Measurements from ENCODE around the gene HIPK2.

HIPK2 gene

GRCh38 chr7:139585042-139585441 lies 192.8 kb downstream of the HIPK2 start:
- DNase-seq = no peak

DNA sequence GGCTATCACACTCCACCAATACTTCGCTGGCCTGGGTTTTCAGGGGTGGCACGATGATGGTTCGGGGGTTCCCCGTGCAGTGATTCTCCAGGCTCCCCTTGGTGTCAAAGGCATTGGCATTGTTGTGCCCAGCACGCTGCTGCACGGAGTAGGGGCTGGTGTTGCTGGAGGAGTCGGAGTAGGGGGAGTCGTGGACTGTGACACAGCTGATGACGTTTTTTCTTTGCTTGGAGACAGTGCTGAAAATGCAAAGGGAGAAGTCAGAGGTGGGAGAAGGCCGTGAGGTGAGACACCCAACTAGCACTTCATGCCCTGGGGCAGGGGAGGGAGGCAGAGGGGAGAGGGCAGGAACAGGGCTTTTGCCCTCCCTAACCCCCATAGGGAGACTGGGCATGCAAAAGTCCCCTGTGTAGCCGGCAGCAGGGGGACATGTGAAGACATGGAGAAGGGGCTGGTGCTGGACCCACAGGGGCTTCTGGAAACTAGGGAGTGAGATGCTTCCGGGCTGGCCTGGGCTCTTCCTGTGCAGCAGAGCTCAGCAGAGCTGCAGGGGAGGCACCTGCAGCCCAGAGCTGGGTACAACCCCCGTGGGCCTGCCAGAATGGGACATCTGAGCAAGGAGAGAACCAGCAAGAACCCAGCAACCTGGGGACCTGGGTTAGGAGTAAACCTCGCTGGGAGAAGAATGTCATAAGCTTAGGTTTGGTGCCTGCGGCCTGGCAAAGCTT lies 193.8 kb downstream of the HIPK2 start:
- DNase-seq = no peak

- DNase-seq = no peak
Observed at GRCh38 chr7:139582671-139583155, 195.1 kb downstream of the HIPK2 start.

DNA sequence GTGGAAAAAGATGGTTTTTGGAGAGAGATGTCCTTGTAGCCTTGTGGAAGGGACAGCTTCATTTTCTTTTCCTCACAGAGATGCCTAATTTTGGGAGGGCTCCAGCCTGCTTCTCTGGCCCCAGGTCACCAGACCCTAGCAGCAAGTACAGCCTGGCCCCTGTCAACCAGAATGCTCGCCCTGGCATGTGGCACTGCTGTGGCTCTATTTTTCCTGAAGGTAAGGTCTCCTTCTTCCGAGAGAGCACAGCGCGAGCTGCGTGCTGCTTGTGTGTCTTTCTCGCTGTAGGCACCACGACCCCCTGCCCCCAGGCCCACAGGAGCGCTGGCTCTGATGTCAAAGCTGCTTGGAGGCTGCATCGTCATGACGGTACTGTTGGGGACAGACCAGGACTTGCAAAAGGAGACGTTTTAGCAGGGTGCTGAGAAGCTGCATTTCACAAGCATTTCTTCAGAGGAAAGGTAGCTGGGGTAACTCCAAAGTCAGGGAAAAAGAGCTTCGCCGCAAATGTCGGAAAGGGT lies 195.6 kb downstream of the HIPK2 start:
- no peak for DNase-seq

DNA sequence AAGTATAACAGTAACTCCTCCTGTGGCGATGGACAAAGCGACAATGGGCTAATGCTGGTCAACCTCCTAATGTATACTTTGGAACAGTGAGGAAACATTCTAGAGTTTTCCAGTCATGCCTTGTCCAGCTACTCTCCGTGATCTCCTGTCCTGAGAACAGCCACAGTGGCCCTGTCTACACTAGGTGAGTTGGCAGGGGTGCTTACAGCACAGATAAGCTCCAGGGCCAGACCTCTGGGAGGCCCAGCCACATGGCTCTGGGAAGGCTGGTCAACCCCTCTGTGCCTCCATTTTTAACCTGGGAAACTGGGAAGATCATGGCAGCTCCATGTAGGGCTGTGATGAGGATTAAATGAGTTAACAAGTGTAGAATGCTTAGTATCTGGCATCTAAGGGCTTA lies 197.4 kb downstream of the HIPK2 start:
- no peak for DNase-seq

GRCh38 chr7:139576179-139576973 lies 201.4 kb downstream of the HIPK2 start:
- DNase-seq = no peak

DNA sequence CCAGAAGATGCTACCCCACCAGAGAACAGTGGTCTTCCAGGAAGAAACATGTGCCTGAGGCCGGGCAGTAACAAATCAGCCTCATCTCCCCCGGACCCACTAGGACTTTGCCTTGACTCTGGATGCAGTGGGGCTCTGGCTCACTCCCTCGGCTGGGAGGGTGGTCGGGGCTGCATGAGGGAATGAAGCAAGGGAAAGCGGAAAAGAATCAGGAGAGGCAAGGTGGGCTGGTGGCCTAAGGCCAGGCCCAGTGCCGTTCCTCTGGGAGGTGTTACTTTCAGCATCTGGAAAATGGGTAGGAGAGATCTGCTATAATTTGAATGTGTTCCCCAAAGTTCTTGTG lies 202.5 kb downstream of the HIPK2 start:
- DNase-seq = no peak

- DNase-seq = no peak
Observed at GRCh38 chr7:139574618-139575337, 203.0 kb downstream of the HIPK2 start.

DNA sequence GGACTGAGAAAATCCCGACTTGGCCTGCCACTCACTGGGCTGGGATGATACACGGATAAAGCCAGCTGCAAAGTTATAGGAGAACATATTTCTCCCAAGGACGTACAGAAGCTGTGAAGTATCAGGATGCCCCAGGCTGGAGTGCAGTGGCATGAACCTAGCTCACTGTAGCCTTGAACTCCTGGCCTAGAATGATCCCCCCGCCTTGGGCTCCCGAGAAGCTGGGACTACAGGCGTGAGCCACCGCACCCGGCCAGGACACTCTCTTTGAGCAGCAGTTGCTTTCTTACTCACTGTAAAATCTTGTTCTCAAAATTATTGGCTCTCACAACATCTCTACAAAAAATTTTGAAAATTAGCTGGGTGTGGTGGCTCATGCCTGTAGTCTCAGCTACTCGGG lies 203.9 kb downstream of the HIPK2 start:
- no peak for DNase-seq

GRCh38 chr7:139572704-139573385 lies 205.0 kb downstream of the HIPK2 start:
- no peak for DNase-seq

- DNase-seq = no peak
Observed at GRCh38 chr7:139572071-139572470, 205.7 kb downstream of the HIPK2 start.

GRCh38 chr7:139571651-139572050 lies 206.1 kb downstream of the HIPK2 start:
- no peak for DNase-seq

DNA sequence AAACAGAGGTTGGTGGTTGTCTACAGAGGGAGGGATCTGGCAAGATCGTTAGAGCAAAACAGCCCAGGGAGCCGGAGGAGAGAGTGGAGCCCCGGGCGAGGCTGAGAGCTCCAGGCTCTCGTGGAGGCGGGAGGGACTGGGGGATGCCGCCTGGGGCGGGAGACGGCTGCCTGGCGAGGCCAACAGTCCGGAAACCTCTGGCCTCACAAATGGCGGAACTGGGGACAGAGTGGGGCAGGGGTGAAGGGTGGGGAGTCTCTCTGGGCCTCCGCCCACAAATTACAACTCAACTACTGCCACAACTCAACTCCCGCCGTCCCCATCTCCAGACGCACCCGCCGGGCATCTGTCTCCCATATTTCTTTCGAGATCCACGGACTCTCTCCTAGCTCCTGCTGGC lies 206.6 kb downstream of the HIPK2 start:
- no peak for DNase-seq

DNA sequence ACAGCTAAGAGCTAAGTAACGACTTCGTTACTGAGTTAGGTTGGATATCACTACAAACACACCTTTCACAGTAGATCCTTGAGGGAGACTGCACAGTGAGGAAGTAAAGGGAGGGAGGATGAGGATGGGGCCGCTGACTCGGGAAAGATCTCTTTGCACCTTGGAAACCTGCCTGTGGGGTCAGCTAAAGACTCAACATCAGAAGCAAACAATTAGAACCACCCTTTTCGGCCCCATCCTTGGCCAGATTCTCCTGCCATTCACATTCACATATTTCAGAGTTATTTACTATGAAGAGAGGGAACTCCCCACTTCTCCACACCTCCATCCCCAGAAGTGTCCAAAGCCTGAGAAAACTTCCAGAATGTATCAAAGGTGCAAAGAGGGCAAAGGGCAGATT lies 207.2 kb downstream of the HIPK2 start:
- no peak for DNase-seq

DNA sequence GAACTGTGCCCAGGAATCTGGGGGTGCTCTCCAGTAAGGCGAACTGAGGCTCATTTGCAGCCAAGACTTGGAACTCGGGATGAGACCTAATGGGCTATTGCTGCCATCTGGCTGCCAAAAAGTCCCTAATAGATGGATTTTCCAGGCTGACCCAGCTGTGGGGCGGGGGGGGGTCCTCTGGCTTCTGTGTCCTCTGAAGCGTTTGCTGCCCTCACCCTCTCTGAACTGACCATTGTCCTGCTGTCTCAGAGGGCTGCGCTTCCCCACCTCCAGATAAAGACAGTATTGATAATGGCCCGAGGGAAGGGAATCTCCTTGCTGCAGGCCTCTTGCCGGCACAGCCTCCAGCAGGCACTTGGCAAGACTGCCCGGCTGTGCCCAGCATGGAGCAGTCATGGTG lies 207.7 kb downstream of the HIPK2 start:
- no peak for DNase-seq

DNA sequence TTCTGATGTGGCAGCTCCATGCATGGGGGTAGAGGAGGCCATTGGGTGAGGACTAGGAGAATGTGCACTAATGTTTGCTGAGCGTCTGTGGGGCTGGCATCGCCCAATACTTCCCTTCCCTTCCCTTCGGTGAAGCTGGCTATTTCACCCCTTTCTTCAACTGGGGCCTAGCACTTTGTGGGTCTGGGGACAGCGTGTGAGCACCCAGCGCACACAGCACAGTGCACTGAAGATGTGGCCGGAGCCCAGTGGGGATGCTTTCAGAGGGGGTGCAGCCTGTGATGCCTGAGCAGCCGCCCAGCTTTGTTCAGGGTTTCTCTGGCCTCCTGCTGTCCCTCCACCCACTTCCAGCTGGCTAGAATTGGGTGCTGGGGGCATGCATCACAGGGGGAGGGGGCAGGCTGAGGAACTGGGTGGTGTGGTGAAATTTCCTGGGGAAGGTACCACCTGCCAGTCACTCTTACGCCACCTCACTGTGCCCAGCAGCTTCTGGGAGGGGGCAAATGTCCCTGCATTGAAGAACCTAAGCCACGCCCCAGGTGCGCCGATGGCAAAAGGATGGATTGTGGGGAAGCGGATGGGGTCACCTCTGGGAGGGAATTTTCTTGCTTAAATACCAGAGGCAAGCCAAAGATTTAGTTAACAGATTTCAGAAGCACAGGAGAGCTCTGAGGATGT lies 208.8 kb downstream of the HIPK2 start:
- DNase-seq = no peak

GRCh38 chr7:139568346-139568675 lies 209.5 kb downstream of the HIPK2 start:
- DNase-seq = no peak

DNA sequence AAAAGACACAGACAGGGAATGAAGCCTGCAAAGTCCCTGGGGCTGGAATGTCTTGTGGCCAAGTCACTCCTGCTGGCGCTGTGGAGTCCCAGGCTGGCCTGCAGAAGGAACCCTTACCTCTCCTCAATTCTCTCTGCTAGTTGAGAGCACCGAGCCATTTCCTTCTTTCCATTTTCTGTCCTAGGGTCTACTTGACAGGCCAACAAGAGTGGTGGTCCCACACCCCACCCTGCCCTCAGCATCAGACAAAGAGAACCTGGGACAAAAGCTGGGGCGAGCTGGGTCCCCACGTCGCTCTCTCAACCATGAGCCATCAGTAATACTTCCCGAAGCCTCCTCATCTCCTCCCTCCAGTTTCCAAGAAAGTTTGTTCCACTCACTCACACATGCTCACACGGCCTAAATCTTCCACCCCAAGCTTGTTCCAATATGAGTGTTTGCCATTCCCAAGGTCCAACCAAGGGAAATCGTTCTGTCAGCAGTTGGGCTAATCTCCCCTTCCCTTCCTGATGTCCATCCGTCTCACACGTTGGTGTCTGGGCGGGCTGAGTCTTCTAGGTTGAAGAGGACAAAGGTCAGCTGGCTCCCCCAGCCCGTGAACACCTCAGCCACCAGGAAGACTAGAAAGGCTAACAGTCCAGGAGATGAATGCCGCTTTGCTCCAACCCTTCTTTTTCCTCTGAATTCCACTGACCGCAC lies 210.0 kb downstream of the HIPK2 start:
- DNase-seq = no peak

DNA sequence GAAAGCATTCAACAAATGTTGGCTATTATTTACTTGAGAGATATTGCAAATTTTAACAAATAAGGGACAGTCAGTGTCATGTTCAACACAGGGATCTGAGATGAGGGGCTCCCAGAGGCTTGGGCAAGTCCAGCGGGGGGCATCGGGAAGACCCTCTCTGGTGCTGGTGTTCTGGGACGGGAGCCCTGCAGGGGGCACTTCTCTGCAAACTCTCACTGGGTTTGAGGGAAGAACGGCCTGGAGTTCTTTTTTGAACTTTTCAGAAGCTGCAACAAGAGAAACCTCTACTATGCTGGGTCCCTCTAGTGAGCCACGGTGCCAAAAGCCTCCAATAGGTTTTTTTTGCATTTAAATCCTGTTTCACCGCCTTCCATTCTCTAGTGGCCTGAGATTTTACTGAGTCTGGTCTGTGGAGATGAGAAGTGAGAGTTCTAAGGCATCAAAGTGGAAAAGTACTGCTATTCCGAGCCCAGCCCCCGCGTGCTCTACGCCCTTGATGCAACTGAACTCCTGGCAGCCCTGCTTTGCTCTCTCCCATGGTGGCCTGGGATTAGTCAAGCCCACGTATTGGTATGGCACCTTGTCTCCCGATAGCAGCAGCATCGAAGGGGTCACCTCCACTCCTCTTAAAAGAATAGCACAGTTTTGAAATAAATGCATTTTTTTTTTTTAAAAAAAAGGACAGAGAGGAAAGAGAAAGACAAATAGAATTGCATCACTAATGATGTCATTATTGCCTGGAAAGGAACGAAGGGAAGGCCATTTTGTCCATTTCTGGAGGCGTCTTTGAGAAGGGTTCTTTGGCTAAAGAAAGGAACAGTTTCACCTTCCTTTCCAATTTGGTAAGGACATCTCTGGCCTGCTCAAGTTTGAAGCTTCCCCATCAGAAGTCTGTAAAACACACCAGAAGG lies 210.8 kb downstream of the HIPK2 start:
- no peak for DNase-seq

DNA sequence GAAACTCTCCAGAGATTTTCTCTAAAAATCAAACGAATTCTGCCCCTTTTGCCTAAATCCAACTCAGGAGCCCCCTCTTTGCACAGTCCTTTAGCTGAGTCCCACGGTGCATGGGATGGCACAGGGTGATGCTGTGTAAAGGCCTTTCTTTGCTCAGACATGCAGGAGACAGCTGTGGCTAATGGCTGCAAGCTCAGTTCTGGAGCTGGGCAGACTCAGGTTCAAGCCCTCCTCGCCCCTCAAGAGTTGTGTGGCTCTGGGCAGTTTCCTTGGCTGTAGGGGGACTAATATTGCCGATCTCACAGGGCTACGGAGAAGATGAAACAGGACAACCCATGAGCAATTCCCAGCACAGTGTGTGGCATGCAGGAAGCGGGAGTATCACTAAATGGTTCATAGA lies 211.7 kb downstream of the HIPK2 start:
- no peak for DNase-seq
